ENCODE measurements around the gene HPCA. TPM values are rescaled to one million over a fixed set of nuclear protein-coding genes. Genes with fewer than 3 reads are reported as not detected.

HPCA gene
- total RNA-seq, 4 donors from 2014 or later = 0.19 TPM; not detected in 3

DNA sequence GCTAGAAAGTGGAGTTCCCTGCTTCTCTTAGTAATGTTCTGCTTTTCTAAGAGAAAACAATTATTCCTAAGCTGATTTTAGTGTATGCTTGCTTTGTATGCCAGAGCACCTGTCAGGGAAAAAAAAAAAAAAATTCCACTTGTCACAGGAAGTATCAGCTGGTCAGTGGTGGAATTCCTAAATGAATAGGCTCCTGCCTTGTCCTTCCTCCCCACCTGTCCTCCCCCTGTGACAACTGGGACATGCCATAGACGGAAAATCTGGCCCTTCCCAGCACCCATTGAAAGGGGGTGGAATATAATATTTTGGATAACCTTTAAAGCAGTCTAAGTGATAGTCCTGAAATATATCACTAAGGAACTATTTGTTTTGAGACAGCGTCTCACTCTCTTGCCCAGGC is 26.4 kb upstream of the HPCA start:
- TF ChIP-seq POLR2A (IDR thresholded peaks at IDR 0.05) = no peak
- TF ChIP-seq, protein P1, sequence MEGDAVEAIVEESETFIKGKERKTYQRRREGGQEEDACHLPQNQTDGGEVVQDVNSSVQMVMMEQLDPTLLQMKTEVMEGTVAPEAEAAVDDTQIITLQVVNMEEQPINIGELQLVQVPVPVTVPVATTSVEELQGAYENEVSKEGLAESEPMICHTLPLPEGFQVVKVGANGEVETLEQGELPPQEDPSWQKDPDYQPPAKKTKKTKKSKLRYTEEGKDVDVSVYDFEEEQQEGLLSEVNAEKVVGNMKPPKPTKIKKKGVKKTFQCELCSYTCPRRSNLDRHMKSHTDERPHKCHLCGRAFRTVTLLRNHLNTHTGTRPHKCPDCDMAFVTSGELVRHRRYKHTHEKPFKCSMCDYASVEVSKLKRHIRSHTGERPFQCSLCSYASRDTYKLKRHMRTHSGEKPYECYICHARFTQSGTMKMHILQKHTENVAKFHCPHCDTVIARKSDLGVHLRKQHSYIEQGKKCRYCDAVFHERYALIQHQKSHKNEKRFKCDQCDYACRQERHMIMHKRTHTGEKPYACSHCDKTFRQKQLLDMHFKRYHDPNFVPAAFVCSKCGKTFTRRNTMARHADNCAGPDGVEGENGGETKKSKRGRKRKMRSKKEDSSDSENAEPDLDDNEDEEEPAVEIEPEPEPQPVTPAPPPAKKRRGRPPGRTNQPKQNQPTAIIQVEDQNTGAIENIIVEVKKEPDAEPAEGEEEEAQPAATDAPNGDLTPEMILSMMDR (IDR thresholded peaks at IDR 0.05) = no peak
- DNase-seq (ENCODE audit: low spot score in 2 of 2) = peak in 1 of 2 donors; percentile 39
- intact Hi-C loops (cut with DNase I; ENCODE audit: low total_unique reads) = loop anchor here (10.0 kb wide), 1 partner anchor 155 kb away; the partner anchor contains the start of gene SYNC
- WGBS, 2 donors = 93 to 96% methylated on average over 2 of the region's 2 CpGs
- H3K4me3 ChIP-seq (ENCODE audit: low read depth, poor library complexity, severe bottlenecking) = no peak overlapping the region

DNA sequence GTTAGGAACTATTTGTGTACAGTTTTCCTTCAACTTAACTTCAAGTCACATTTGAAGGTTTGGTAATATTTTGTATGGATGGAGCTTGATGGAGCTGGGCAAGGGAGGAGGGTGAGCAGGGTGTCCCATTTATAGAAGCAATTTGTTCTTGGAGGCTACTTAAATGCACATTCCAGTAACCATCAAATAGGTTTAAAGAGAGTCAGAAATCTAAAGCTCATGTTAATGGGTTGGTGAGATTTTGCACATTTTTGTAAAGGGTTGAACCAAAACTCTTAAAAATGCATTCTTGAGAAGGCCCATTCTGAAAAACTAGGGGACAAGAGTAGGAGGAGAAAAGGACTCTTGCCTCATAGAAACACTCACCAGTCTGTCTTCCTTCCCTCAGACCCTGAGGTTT is 25.7 kb upstream of the HPCA start:
- TF ChIP-seq, protein P1 (IDR thresholded peaks at IDR 0.05) = no peak
- TF ChIP-seq POLR2A (IDR thresholded peaks at IDR 0.05) = no peak
- H3K4me3 ChIP-seq (ENCODE audit: low read depth, poor library complexity, severe bottlenecking) = no peak overlapping the region
- DNase-seq (ENCODE audit: low spot score in 2 of 2) = no peak
- intact Hi-C loops (cut with DNase I; ENCODE audit: low total_unique reads) = loop anchor here (10.0 kb wide), 1 partner anchor 156 kb away; the partner anchor contains the start of gene SYNC

DNA sequence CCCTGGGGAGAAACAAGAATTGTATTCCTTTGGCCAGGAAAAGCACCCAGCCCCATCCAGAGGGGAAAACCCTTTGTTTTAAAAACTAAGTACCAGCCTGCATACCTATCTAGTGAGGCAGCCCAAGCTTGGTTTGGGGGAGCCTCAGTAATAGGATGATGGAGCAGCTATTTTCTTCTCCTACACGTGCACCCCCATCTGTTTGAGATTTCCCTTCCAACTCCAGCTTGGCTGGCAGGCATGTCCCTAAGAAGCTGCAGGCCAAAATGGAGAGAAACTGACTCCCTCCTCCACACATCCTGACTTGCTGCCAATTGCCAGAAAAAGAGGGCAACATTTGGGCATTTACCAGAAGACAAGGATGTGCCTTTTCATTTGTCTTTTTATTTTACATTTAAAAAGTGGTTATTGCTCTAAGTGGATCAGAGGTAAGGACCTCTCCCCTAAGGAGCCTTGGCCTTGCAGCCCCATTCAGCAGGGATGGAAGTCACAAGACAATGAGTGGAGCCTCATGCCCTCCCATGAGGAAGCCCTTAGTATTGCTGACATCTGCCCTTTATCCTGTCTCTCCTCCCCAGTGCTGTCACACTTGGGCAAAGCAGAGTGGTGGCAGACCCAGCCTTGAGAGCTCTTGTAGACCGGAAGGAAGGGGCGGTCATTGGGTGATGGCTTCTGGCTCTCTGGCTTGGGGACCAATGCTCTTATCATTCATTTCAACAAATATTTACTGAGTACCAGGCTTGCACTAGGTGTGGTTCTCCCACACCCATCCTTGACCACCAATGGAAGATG is 24.2 kb upstream of the HPCA start:
- 69 to 76% methylated on average over 3 of the region's 3 CpGs for WGBS, 2 donors
- H3K4me3 ChIP-seq (ENCODE audit: low read depth, poor library complexity, severe bottlenecking) = no peak overlapping the region
- DNase-seq (ENCODE audit: low spot score in 2 of 2) = peak in 1 of 2 donors; percentile 65
- TF ChIP-seq POLR2A (IDR thresholded peaks at IDR 0.05) = no peak
- TF ChIP-seq, protein P1 (IDR thresholded peaks at IDR 0.05) = no peak
- intact Hi-C loops (cut with DNase I; ENCODE audit: low total_unique reads) = loop anchor here (10.0 kb wide), 1 partner anchor 157 kb away; the partner anchor contains the start of gene SYNC

DNA sequence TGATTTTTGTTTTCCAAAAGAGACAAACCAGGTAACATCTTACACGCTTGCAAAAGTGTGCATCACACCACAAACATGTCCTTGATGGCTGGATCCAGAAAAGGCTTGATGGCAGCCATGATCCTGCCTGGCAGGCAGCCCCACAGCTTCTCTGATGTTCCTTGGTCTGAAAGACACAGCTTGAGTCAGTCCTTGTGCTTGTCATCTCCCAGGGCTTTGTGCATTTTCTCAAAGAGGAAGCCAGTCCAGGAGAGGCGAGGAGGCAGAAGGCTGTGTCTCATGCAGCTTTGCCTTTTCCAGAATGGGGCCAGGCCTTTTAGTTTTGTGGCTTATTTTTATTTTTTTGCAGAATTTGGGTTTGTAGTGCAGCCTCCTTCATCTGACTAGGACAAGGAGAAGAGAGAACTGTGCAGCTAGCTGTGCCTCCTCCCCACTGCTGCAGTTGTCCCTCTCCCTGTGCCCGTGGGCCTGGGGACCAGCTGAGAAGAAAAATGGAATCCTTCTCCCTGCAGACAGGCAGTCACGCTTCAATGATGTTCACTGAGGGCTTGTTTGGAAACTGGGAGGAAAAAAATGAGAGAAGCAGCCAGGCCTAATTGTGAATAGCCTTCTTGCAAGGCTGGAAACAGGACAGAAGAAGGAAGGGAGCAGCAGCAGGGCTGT is 22.9 kb upstream of the HPCA start:
- DNase-seq (ENCODE audit: low spot score in 2 of 2) = peak in 1 of 2 donors; percentile 54
- no peak overlapping the region for H3K4me3 ChIP-seq (ENCODE audit: low read depth, poor library complexity, severe bottlenecking)
- TF ChIP-seq, protein P1 (IDR thresholded peaks at IDR 0.05) = no peak
- no peak for TF ChIP-seq POLR2A (IDR thresholded peaks at IDR 0.05)
- 91 to 94% methylated on average over 4 of the region's 4 CpGs for WGBS, 2 donors
- intact Hi-C loops (cut with DNase I; ENCODE audit: low total_unique reads) = loop anchor here (10.0 kb wide), 1 partner anchor 159 kb away; the partner anchor contains the start of gene SYNC

DNA sequence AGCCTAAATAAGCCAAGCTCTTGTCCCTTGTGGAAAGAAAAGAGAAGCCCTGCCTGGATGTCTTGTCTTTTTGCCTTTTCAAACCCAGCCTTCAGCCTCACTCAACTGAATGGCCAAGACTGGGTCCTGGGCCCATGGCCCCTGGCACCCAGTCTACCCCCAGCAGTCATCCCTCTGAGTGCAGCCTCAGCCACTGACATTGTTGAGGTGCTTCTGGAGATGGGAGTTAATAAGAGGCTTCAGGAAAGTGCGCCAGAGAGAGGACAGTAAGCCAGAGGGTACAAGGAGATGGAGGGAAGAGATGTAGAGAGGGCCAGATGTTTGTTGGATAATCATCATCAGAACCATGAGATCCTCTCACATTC is 22.4 kb upstream of the HPCA start:
- no peak for TF ChIP-seq POLR2A (IDR thresholded peaks at IDR 0.05)
- TF ChIP-seq, protein P1 (IDR thresholded peaks at IDR 0.05) = no peak
- 88 to 93% methylated on average over 1 of the region's 1 CpG for WGBS, 2 donors
- peak in 1 of 2 donors; percentile 21 for DNase-seq (ENCODE audit: low spot score in 2 of 2)
- intact Hi-C loops (cut with DNase I; ENCODE audit: low total_unique reads) = loop anchor here (10.0 kb wide), 1 partner anchor 159 kb away; the partner anchor contains the start of gene SYNC
- H3K4me3 ChIP-seq (ENCODE audit: low read depth, poor library complexity, severe bottlenecking) = no peak overlapping the region
